Large intestine (tissue), 3 donors: ENCODE measurements around the gene SELENOV. TPM values are rescaled to one million over a fixed set of nuclear protein-coding genes. Genes with fewer than 3 reads are reported as not detected.

Experiments used
- DNase-seq, 2 donors: peaks; one replicate each; pipeline versions ENCODE4 v3.0.0 to v3.0.0-alpha.2; 2013
- H3K27ac ChIP-seq: one replicate; pipeline ENCODE4 v1.5.1; 2013; ENCODE audit warnings: low read length
- H3K27me3 ChIP-seq: 2 replicates; pipeline ENCODE4 v1.6.1; 2013; ENCODE audit warnings: low read length; ENCODE audit not compliant: control insufficient read depth, insufficient read depth
- H3K36me3 ChIP-seq: 2 replicates; pipeline ENCODE4 v1.6.1; 2013; ENCODE audit warnings: low read length; ENCODE audit not compliant: control insufficient read depth, insufficient read depth
- H3K4me1 ChIP-seq: one replicate; pipeline ENCODE4 v1.6.1; 2013; ENCODE audit warnings: low read length; ENCODE audit not compliant: control insufficient read depth, insufficient read depth
- H3K4me3 ChIP-seq: one replicate; pipeline ENCODE4 v1.5.1; 2013; ENCODE audit warnings: low read length
- H3K9me3 ChIP-seq: one replicate; pipeline ENCODE4 v1.6.1; 2013; ENCODE audit warnings: mild to moderate bottlenecking, low read depth, low read length, moderate library complexity; ENCODE audit not compliant: control insufficient read depth
- WGBS: methylation state at CpG from one replicate; pipeline ENCODE4 v1.1.5; 2013; ENCODE audit warnings: low lambda C conversion rate; ENCODE audit not compliant: insufficient coverage; 5-methylcytosine and 5-hydroxymethylcytosine counted together
- polyA plus RNA-seq: library from polyadenylated mRNA; unstranded; fragments of 120-200 nt; gene quantifications from one replicate; pipeline ENCODE4 v1.2.1, GENCODE V29; 2013

The SELENOV gene
- polyA plus RNA-seq, 1 donor, result 0.19 TPM

DNA sequence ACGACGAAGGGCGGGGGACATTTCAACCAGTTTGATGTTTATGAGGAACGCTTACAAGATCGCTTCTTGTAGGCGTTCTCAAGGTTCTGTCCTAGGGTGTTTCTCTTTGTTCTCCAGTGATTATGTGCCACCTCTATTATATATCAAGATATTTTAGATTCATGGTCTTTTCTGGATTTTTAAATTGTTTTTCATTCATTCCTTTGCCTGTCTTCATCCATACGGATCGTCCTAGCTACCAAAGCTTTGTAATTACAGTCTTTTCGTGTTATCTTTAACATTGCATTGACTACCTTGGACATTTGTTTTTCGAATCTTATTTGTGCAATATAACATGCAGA lies 25.4 kb downstream of the SELENOV start:
- Histone ChIP-seq H3K27me3 (peaks cover 6% of the 10 kb centered on the region), H3K4me3 (peak overlapping the region; percentile 90), H3K27ac (no peak overlapping the region), H3K36me3 (no peaks in the 10 kb centered on the region), H3K9me3 (no peaks in the 10 kb centered on the region), H3K4me1 (peaks cover 8% of the 10 kb centered on the region)
- DNase-seq, result no peak
- 34% methylated on average over 4 of the region's 10 CpGs for WGBS

DNA sequence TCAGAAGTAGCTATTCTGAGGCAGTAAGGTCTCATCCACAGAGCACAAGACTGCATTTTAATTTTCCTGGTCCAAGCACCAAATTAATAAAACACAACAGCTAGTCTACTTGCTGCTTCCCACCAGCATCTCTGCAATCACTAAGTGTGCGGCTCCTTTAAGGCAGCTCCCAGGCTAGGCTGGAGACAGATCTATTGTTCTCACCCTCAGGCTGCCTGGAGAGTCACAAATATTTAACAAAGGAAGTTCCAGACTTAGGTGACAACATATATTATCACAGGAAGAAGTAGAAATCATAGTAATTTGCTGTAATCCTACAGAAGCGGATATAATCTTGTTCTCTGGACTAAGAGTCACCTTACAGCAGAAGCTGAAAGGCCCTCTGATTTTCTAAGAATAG lies 27.3 kb downstream of the SELENOV start:
- H3K4me3 ChIP-seq, result no peak overlapping the region
- DNase-seq, result no peak
- H3K4me1 ChIP-seq, result peaks cover 8% of the 10 kb centered on the region
- no peaks in the 10 kb centered on the region for H3K9me3 ChIP-seq
- no CpG with 5 or more reads among the region's 2 CpGs for WGBS
- H3K36me3 ChIP-seq, result no peaks in the 10 kb centered on the region
- H3K27me3 ChIP-seq, result peaks cover 6% of the 10 kb centered on the region
- no peak overlapping the region for H3K27ac ChIP-seq

DNA sequence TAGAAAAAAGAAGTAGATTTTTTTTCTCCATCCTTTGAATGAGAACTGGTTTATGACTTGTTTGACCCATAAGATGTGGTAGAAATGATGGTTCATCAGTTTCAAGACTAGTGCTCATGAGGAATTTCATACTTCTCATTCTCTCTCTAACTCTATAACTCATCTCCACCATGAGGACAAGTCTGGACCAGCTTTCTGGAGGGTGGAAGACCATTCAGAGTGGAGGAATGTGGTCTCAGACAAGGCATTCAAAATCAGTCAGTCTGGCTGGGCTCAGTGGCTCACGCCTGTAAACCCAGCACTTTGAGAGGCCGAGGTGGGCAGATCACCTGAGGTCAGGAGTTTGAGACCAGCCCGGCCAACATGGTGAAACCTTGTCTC lies 28.5 kb downstream of the SELENOV start:
- no peak for DNase-seq
- WGBS, result no CpG with 5 or more reads among the region's 3 CpGs
- H3K27me3 ChIP-seq, result peaks cover 6% of the 10 kb centered on the region
- no peak overlapping the region for H3K4me3 ChIP-seq
- H3K27ac ChIP-seq, result no peak overlapping the region
- no peaks in the 10 kb centered on the region for H3K9me3 ChIP-seq
- no peaks in the 10 kb centered on the region for H3K36me3 ChIP-seq
- peaks cover 7% of the 10 kb centered on the region for H3K4me1 ChIP-seq

GRCh38 chr19:39544226-39544903 lies 29.4 kb downstream of the SELENOV start:
- peaks cover 6% of the 10 kb centered on the region for H3K27me3 ChIP-seq
- no peak overlapping the region for H3K27ac ChIP-seq
- H3K4me1 ChIP-seq, result peaks cover 3% of the 10 kb centered on the region
- DNase-seq, result no peak
- H3K36me3 ChIP-seq, result no peaks in the 10 kb centered on the region
- no peak overlapping the region for H3K4me3 ChIP-seq
- WGBS, result no CpG with 5 or more reads among the region's 7 CpGs
- no peaks in the 10 kb centered on the region for H3K9me3 ChIP-seq

DNA sequence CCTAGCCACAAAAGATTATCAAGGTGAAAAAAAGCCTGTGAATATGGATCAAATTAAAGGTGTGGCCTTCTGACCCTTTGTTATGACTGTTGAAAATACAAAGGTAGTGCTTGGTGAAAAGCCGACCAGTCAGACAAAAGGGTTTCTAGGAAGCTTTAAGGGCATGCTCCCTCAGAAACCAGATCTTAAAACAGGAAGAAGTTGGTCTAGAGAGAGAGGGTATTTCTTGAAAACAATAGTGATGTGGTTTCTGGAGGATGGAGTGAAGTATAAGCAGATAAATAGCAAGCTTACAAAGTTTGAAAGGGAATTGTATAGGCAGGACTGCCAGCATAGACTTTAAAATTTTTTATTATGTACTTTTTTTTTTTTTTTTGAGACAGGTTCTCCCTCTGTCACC lies 30.0 kb downstream of the SELENOV start:
- Histone ChIP-seq H3K36me3 (no peaks in the 10 kb centered on the region), H3K9me3 (no peaks in the 10 kb centered on the region), H3K27me3 (peaks cover 6% of the 10 kb centered on the region), H3K4me3 (no peak overlapping the region), H3K4me1 (peaks cover 3% of the 10 kb centered on the region), H3K27ac (no peak overlapping the region)
- no CpG with 5 or more reads among the region's 1 CpG for WGBS
- DNase-seq, result no peak

GRCh38 chr19:39546599-39546998 lies 31.7 kb downstream of the SELENOV start:
- no peaks in the 10 kb centered on the region for H3K9me3 ChIP-seq
- H3K27ac ChIP-seq, result no peak overlapping the region
- H3K27me3 ChIP-seq, result peaks cover 6% of the 10 kb centered on the region
- no peaks in the 10 kb centered on the region for H3K36me3 ChIP-seq
- WGBS, result 57% methylated on average over 2 of the region's 8 CpGs
- no peak for DNase-seq
- H3K4me1 ChIP-seq, result no peaks in the 10 kb centered on the region
- no peak overlapping the region for H3K4me3 ChIP-seq

- 83% methylated on average over 1 of the region's 5 CpGs for WGBS
- Histone ChIP-seq H3K27ac (no peak overlapping the region), H3K27me3 (peaks cover 3% of the 10 kb centered on the region), H3K4me1 (no peaks in the 10 kb centered on the region), H3K9me3 (no peaks in the 10 kb centered on the region), H3K4me3 (no peak overlapping the region), H3K36me3 (no peaks in the 10 kb centered on the region)
- no peak for DNase-seq
Observed at GRCh38 chr19:39550197-39550596, 35.3 kb downstream of the SELENOV start.

DNA sequence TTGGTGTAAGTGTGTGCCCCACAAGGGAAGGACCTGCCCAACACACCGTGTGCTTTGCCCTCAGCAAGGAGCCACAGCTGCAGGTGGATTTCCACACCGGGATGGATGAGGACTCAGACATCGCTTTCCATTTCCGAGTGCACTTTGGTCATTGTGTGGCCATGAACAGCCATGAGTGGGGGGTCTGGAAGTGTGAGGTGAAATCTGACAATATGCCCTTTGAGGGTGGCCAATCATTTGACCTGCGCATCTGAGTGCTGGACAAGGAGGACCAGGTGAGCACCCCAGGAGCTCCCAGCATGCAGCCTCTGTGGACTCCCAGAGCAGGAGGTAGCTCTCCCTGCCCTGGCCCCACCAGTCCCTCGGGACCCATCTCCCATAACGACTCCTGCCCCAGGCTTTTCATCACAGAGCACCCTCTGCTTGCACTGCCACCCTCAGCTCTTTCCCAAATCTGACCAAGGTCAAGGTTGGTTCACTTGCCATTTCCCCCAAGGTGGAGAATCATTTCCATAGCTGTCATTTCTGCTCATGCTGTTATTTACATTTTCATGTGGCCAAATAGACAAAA lies 38.2 kb downstream of the SELENOV start:
- no peak overlapping the region for H3K27ac ChIP-seq
- no peaks in the 10 kb centered on the region for H3K36me3 ChIP-seq
- no peaks in the 10 kb centered on the region for H3K9me3 ChIP-seq
- no CpG with 5 or more reads among the region's 7 CpGs for WGBS
- H3K4me3 ChIP-seq, result no peak overlapping the region
- DNase-seq, result no peak
- H3K27me3 ChIP-seq, result peaks cover 3% of the 10 kb centered on the region
- no peaks in the 10 kb centered on the region for H3K4me1 ChIP-seq

DNA sequence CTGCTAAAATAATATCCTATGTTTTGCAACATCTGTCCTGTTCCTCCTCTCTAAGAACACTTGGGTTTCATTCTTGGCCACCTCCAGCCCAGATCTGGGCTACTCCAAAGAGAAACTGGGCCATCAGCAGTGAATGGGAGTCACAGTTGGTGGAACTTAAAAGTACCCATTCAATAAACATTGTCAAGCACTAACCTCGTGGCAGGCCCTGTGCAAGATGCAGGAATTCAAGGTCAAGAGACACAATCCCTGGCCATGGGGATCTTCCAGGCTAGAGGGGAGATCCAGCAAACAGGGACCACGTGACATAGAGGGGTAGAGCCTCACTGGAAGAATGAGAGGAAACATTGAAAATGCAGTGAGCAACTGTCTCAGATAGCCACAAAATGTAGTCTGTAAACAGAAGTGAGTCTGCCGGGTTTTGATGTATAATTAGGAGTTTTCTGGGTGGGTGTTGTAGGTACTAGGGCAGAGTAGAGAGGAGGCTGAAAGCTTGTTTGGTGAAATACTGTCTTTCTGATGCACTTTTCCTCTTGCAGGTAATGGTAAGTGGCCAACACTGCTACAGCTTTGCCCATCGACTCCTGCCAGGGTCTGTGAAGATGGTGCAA lies 39.9 kb downstream of the SELENOV start:
- no peaks in the 10 kb centered on the region for H3K9me3 ChIP-seq
- DNase-seq, result no peak
- WGBS, result 80% methylated on average over 1 of the region's 4 CpGs
- H3K36me3 ChIP-seq, result no peaks in the 10 kb centered on the region
- H3K27me3 ChIP-seq, result peaks cover 12% of the 10 kb centered on the region
- no peaks in the 10 kb centered on the region for H3K4me1 ChIP-seq
- no peak overlapping the region for H3K27ac ChIP-seq
- H3K4me3 ChIP-seq, result no peak overlapping the region

DNA sequence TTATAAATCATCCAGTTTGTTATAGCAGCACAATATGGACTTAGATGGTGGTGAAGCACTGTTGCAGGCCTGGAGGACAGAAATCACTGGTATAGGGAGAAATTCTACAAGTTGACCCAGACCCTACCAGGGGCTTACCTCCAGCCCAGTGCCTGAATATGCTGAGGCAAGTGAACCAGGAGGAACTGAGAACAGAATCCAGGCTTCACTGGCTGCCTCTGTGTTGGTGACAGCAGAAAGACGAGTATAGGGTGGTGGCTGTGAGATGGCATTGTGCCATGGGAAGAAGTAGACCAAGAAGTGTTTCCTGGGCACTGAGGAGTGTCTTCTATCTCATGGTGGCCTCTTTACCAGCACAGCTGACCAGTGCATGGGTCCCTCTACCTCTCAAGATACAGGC lies 40.9 kb downstream of the SELENOV start:
- Histone ChIP-seq H3K36me3 (no peaks in the 10 kb centered on the region), H3K4me1 (no peaks in the 10 kb centered on the region), H3K27me3 (peaks cover 13% of the 10 kb centered on the region), H3K4me3 (no peak overlapping the region), H3K27ac (no peak overlapping the region), H3K9me3 (no peaks in the 10 kb centered on the region)
- DNase-seq, result no peak
- no CpG with 5 or more reads among the region's 1 CpG for WGBS
